OCI-LY1 (cell line): ENCODE measurements around the gene C3orf22.

ENCODE experiments used
- H2AFZ ChIP-seq: fragments of 200-600 bp; sonication (generic), shearing (Covaris generic); 2 replicates; pipeline ENCODE4 v1.6.0; 2014; ENCODE audit warnings: antibody characterized with exemption, mild to moderate bottlenecking, low read length
- H3F3A ChIP-seq: fragments of 200-600 bp; sonication (generic), shearing (Covaris generic); 2 replicates; pipeline ENCODE4 v1.6.0; 2014; ENCODE audit warnings: mild to moderate bottlenecking, antibody characterized with exemption, low read length, moderate library complexity; ENCODE audit not compliant: insufficient read depth
- H3K27ac ChIP-seq: fragments of 200-600 bp; sonication (generic); 2 replicates; pipeline ENCODE4 v1.5.1; 2014; ENCODE audit warnings: low read length, mixed run types, mild to moderate bottlenecking, low read depth; ENCODE audit not compliant: poor library complexity, severe bottlenecking
- H3K27me3 ChIP-seq: fragments of 200-600 bp; sonication (generic); 2 replicates; pipeline ENCODE4 v1.6.0; 2014; ENCODE audit warnings: antibody characterized with exemption, mild to moderate bottlenecking, low read length, moderate library complexity; ENCODE audit not compliant: insufficient read depth
- H3K36me3 ChIP-seq: fragments of 200-600 bp; sonication (generic); 2 replicates; pipeline ENCODE4 v1.6.1; 2014; ENCODE audit warnings: mild to moderate bottlenecking, antibody characterized with exemption, low read length, moderate library complexity, mixed read lengths; ENCODE audit not compliant: insufficient read depth
- H3K4me1 ChIP-seq: fragments of 200-600 bp; sonication (generic); 2 replicates; pipeline ENCODE4 v1.5.1; 2014; ENCODE audit warnings: mild to moderate bottlenecking, low read length, moderate library complexity; ENCODE audit not compliant: insufficient read depth, severe bottlenecking
- H3K4me2 ChIP-seq: fragments of 200-600 bp; sonication (generic), shearing (Covaris generic); 2 replicates; pipeline ENCODE4 v1.6.1; 2014; ENCODE audit warnings: low read length
- H3K4me3 ChIP-seq: fragments of 200-600 bp; sonication (generic); 2 replicates; pipeline ENCODE4 v1.5.1; 2014; ENCODE audit warnings: low read length, low read depth, mild to moderate bottlenecking, mixed read lengths; ENCODE audit not compliant: poor library complexity, severe bottlenecking
- H3K79me2 ChIP-seq: fragments of 200-600 bp; shearing (Covaris generic); 2 replicates; pipeline ENCODE4 v1.6.1; 2016; ENCODE audit warnings: mixed run types, low read length, mixed read lengths; ENCODE audit not compliant: insufficient read depth
- H3K9ac ChIP-seq: fragments of 200-600 bp; sonication (generic), shearing (Covaris generic); 2 replicates; pipeline ENCODE4 v1.6.1; 2014; ENCODE audit warnings: mild to moderate bottlenecking, low read length, mixed read lengths
- H3K9me2 ChIP-seq: fragments of 200-600 bp; sonication (generic), shearing (Covaris generic); 2 replicates; pipeline ENCODE4 v1.6.1; 2014; ENCODE audit warnings: low read depth, mild to moderate bottlenecking, low read length, mixed read lengths
- H3K9me3 ChIP-seq: fragments of 200-600 bp; shearing (Covaris generic); 2 replicates; pipeline ENCODE4 v1.6.1; 2014; ENCODE audit warnings: low read length, mixed read lengths
- H4K20me1 ChIP-seq: fragments of 200-600 bp; sonication (generic), shearing (Covaris generic); 2 replicates; pipeline ENCODE4 v1.6.0; 2016; ENCODE audit warnings: mild to moderate bottlenecking, low read length; ENCODE audit not compliant: insufficient read depth
- EZH2 ChIP-seq: fragments of 200-600 bp; sonication (generic), shearing (Covaris generic); IDR thresholded peaks from 2 replicates; pipeline ENCODE4 v1.8.0; 2017; ENCODE audit warnings: borderline replicate concordance, mixed run types, mild to moderate bottlenecking, antibody characterized with exemption, low read length, moderate library complexity, mixed read lengths
- TF ChIP-seq, protein P1 (sequence below): fragments of 200-600 bp; sonication (generic), shearing (Covaris generic); IDR thresholded peaks from 2 replicates; pipeline ENCODE4 v1.5.1; 2017; ENCODE audit warnings: mild to moderate bottlenecking, antibody characterized with exemption, low read length, moderate library complexity, mixed read lengths

Gene C3orf22

DNA sequence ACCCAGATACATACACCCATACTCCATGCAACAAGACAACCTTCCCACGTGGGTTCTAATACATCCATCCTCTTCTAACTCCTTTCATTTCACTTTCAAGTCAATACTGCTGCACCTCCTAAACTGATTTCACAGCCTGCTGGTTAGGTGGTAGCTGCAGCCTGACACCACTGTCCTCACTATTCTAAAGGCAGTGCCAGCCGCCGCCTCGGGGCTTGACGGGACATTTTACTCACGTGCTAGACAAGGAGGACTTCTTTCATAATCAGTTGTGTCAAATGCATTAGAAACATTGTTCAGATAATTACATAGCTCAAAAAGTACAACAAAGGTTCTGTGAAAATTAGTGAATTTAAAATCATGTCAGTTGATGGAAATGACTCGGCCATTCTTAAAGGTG lies 47.4 kb downstream of the C3orf22 start:
- Histone ChIP-seq H3K4me2 (no peak overlapping the region), H3K4me3 (no peak overlapping the region), H3F3A (no peaks in the 10 kb centered on the region), H3K4me1 (no peaks in the 10 kb centered on the region), H3K27ac (no peak overlapping the region), H3K27me3 (peaks cover 10% of the 10 kb centered on the region; the same call in 1 of the 2 replicates), H3K9ac (no peak overlapping the region), H3K9me2 (no peaks in the 10 kb centered on the region), H2AFZ (no peak overlapping the region), H3K9me3 (no peaks in the 10 kb centered on the region), H4K20me1 (no peaks in the 10 kb centered on the region), H3K36me3 (no peaks in the 10 kb centered on the region), H3K79me2 (no peaks in the 10 kb centered on the region)
- TF ChIP-seq, protein P1, sequence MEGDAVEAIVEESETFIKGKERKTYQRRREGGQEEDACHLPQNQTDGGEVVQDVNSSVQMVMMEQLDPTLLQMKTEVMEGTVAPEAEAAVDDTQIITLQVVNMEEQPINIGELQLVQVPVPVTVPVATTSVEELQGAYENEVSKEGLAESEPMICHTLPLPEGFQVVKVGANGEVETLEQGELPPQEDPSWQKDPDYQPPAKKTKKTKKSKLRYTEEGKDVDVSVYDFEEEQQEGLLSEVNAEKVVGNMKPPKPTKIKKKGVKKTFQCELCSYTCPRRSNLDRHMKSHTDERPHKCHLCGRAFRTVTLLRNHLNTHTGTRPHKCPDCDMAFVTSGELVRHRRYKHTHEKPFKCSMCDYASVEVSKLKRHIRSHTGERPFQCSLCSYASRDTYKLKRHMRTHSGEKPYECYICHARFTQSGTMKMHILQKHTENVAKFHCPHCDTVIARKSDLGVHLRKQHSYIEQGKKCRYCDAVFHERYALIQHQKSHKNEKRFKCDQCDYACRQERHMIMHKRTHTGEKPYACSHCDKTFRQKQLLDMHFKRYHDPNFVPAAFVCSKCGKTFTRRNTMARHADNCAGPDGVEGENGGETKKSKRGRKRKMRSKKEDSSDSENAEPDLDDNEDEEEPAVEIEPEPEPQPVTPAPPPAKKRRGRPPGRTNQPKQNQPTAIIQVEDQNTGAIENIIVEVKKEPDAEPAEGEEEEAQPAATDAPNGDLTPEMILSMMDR, result no peak
- TF ChIP-seq EZH2, result no peak

DNA sequence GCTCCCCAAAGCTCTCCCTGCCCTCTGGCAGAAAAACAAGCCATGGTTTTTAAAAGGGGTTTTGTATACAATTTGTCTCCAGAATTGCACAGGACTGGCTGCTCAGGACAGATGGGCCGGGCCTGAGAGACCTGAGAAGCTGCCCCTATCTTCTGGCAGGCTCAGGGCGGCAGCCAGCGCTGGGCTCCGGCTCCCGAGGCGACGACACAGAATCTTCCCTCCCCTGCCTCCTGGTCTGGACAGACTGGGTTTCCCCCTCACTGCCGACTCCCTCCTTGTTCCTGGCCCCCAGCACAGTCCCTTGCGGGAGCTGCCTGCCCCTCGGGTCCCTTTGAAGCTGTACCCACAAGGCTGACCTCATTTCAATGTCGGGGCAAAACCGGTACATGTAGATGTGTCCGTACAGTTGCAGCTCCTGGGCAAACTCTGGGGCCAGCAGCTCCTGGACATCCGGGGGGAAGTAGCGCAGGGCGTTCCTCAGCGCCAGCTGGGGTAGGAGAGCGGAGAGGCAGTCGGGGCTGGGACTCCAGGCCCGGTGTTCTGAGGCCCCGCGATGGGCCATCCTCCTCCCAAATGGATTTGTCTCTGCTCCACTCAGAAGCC lies 48.3 kb downstream of the C3orf22 start:
- peaks cover 12% of the 10 kb centered on the region; the same call in 1 of the 2 replicates for H3K27me3 ChIP-seq
- H2AFZ ChIP-seq, result no peak overlapping the region
- H3F3A ChIP-seq, result no peaks in the 10 kb centered on the region
- H3K9me2 ChIP-seq, result no peaks in the 10 kb centered on the region
- H3K9me3 ChIP-seq, result no peaks in the 10 kb centered on the region
- H3K79me2 ChIP-seq, result no peaks in the 10 kb centered on the region
- H3K4me2 ChIP-seq, result no peak overlapping the region
- H3K27ac ChIP-seq, result no peak overlapping the region
- TF ChIP-seq EZH2, result no peak
- TF ChIP-seq, protein P1, result no peak
- H4K20me1 ChIP-seq, result no peaks in the 10 kb centered on the region
- no peaks in the 10 kb centered on the region for H3K36me3 ChIP-seq
- no peaks in the 10 kb centered on the region for H3K4me1 ChIP-seq
- H3K9ac ChIP-seq, result no peak overlapping the region
- no peak overlapping the region for H3K4me3 ChIP-seq

DNA sequence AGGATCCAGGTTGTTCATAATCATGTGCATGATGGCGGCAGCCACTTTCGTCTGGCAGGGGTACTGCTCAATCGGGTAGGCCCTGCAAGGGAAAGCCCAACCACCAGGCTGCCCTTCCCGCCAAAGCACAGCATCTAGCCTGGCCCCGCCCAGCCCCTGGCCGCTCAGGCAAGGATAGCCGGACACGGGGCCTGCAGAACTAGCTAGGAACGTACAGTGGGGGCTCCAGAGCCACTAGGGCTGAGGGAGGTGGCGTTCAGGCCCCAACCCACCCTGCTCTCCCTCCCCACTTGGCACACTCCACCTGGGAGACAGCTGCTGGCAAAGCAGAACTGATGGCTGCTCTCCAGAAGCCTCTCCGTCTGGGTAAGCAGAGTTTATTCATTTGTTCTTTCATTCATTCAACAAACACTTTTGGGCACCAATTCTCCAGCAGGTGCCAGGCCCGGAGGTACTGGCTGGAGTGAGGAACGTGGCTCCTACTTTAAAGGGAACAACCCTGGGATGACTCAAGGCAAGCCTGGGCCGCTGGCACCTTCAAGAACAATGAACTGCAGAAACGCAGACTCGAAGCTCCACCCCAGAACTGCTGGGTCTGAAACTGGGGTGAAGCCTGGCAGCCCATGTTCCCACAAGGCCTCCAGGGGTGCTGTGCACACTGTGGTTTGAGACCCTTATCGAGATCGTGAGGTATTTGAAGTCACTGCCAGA lies 49.0 kb downstream of the C3orf22 start:
- H4K20me1 ChIP-seq, result no peaks in the 10 kb centered on the region
- H3K4me3 ChIP-seq, result no peak overlapping the region
- H3K9me2 ChIP-seq, result no peaks in the 10 kb centered on the region

More for the DNA sequence above, 49.0 kb downstream of the C3orf22 start:
- H3K9ac ChIP-seq, result no peak overlapping the region
- no peaks in the 10 kb centered on the region for H3F3A ChIP-seq
- TF ChIP-seq, protein P1, result no peak
- no peak for TF ChIP-seq EZH2
- H3K27me3 ChIP-seq, result peaks cover 12% of the 10 kb centered on the region; the same call in 1 of the 2 replicates
- H3K27ac ChIP-seq, result no peak overlapping the region
- H2AFZ ChIP-seq, result no peak overlapping the region
- H3K79me2 ChIP-seq, result no peaks in the 10 kb centered on the region
- H3K4me2 ChIP-seq, result no peak overlapping the region
- no peaks in the 10 kb centered on the region for H3K9me3 ChIP-seq
- no peaks in the 10 kb centered on the region for H3K36me3 ChIP-seq
- H3K4me1 ChIP-seq, result no peaks in the 10 kb centered on the region
